Fibroblast of lung (primary cell): ENCODE measurements around the gene MYOZ1. TPM values are rescaled to one million over a fixed set of nuclear protein-coding genes. Genes with fewer than 3 reads are reported as not detected.
"Not testable (repeated sequence)": the region's sequence is repeated elsewhere in the genome, so short reads cannot be mapped to it uniquely, and the experiment has no call there.

ENCODE experiments used
- DNase-seq, 2 donors: peaks; one replicate each; pipeline versions ENCODE4 v3.0.0 to v3.0.0-alpha.2; 2010; ENCODE audit warnings: low read depth in 2 of 2
- H2AFZ ChIP-seq: 2 replicates; pipeline ENCODE4 v1.5.1; 2012; ENCODE audit warnings: low read length, control low read depth, inconsistent platforms
- H3K27ac ChIP-seq: 2 replicates; pipeline ENCODE4 v1.5.1; 2011; ENCODE audit warnings: low read length, control low read depth; ENCODE audit not compliant: insufficient read depth
- H3K27me3 ChIP-seq: 2 replicates; pipeline ENCODE4 v1.5.1; 2011; ENCODE audit warnings: mild to moderate bottlenecking, low read length; ENCODE audit not compliant: control insufficient read depth, insufficient read depth
- H3K36me3 ChIP-seq: 2 replicates; pipeline ENCODE4 v1.5.1; 2011; ENCODE audit warnings: low read length; ENCODE audit not compliant: control insufficient read depth, insufficient read depth
- H3K4me1 ChIP-seq: 2 replicates; pipeline ENCODE4 v1.5.1; 2011; ENCODE audit warnings: low read length; ENCODE audit not compliant: control insufficient read depth, insufficient read depth; ENCODE audit errors: extremely low read depth
- H3K4me2 ChIP-seq: 2 replicates; pipeline ENCODE4 v1.5.1; 2011; ENCODE audit warnings: low read length, control low read depth; ENCODE audit not compliant: insufficient read depth; ENCODE audit errors: extremely low read depth
- H3K4me3 ChIP-seq, 4 experiments: fragments of 200-600 bp in 1 of 4; sonication (generic) in 1 of 4; replicated peaks in 1 of 4; 2 replicates each; pipeline ENCODE4 v1.5.1; 2011 to 2016; ENCODE audit warnings: low read length in 4 of 4, low read depth in 3 of 4, mild to moderate bottlenecking in 3 of 4, control low read depth in 2 of 4, inconsistent platforms in 1 of 4, mixed read lengths in 1 of 4; ENCODE audit not compliant: insufficient read depth in 1 of 4; ENCODE audit errors: control extremely low read depth in 1 of 4
- H3K79me2 ChIP-seq: 2 replicates; pipeline ENCODE4 v1.5.1; 2012; ENCODE audit warnings: mild to moderate bottlenecking, low read length, inconsistent platforms; ENCODE audit not compliant: control insufficient read depth, insufficient read depth
- H3K9ac ChIP-seq: 2 replicates; pipeline ENCODE4 v1.5.1; 2011; ENCODE audit warnings: mild to moderate bottlenecking, low read length, control low read depth; ENCODE audit not compliant: insufficient read depth
- H3K9me3 ChIP-seq: 2 replicates; pipeline ENCODE4 v1.5.1; 2012; ENCODE audit warnings: low read depth, low read length; ENCODE audit not compliant: control insufficient read depth, insufficient read depth
- H4K20me1 ChIP-seq: 2 replicates; pipeline ENCODE4 v1.5.1; 2011; ENCODE audit warnings: low read length; ENCODE audit not compliant: control insufficient read depth, insufficient read depth; ENCODE audit errors: extremely low read depth
- CTCF ChIP-seq, 2 donors: IDR thresholded peaks in 1 of 2; conservative IDR thresholded peaks in 1 of 2; 1 replicate in 1 of 2; 2 replicates in 1 of 2; pipeline ENCODE4 v1.5.1; 2011 to 2012; ENCODE audit warnings: low read length in 2 of 2, control low read depth in 1 of 2, inconsistent platforms in 1 of 2, low read depth in 1 of 2, mild to moderate bottlenecking in 1 of 2
- EZH2 ChIP-seq: IDR thresholded peaks from 2 replicates; pipeline ENCODE4 v1.5.1; 2012; ENCODE audit warnings: low read length, control low read depth, mild to moderate bottlenecking; ENCODE audit errors: missing control alignments
- polyA plus RNA-seq, 2 donors: library from polyadenylated mRNA; depleted of rRNA in 1 of 2; stranded (reverse) in 1 of 2; unstranded in 1 of 2; fragments of >200 nt; gene quantifications; 2 replicates each; pipeline ENCODE4 v1.2.1, GENCODE V29; 2011 to 2012; ENCODE audit warnings: missing spikeins in 1 of 2
- total RNA-seq: library from RNA; depleted of rRNA; stranded (reverse); fragments of >200 nt; gene quantifications from 2 replicates; pipeline ENCODE4 v1.2.1, GENCODE V29; 2014

Gene MYOZ1
- total and polyA plus RNA-seq, 2 donors (not counting 1 experiment from before 2014, with no cell fraction given), result 0.12 to 0.17 TPM

- no peaks in the 10 kb centered on the region for H3K79me2 ChIP-seq
- peak overlapping the region; percentile 86 for H3K9ac ChIP-seq
- no peaks in the 10 kb centered on the region for H3K27me3 ChIP-seq
- DNase-seq, result peak; percentile 96 to 98
- H2AFZ ChIP-seq, result peak overlapping the region; percentile 95
- no peaks in the 10 kb centered on the region for H4K20me1 ChIP-seq
- H3K27ac ChIP-seq, result peak overlapping the region; percentile 85
- TF ChIP-seq EZH2 (no peak), CTCF (conservative IDR thresholded peaks at IDR 0.05 in 1 of 2, IDR thresholded peaks at IDR 0.05 in 1 of 2; ENCODE audit: low read depth in 1 of 2, low read length in 2 of 2) (no peak)
- H3K9me3 ChIP-seq, result no peaks in the 10 kb centered on the region
- H3K36me3 ChIP-seq, result no peaks in the 10 kb centered on the region
- H3K4me1 ChIP-seq, result peaks cover 6% of the 10 kb centered on the region
- H3K4me3 ChIP-seq, result peak overlapping the region; percentile 79 to 95 (median 88)
- H3K4me2 ChIP-seq, result peak overlapping the region; percentile 88
These were observed 15.2 kb downstream of the MYOZ1 start for GRCh38 chr10:73625884-73626752.

GRCh38 chr10:73625004-73625883, 16.0 kb downstream of the MYOZ1 start:
- H3K4me2 ChIP-seq, result peak overlapping the region; percentile 92
- DNase-seq, result peak; percentile 25 to 42
- H3K36me3 ChIP-seq, result no peaks in the 10 kb centered on the region
- H4K20me1 ChIP-seq, result no peaks in the 10 kb centered on the region
- peak overlapping the region; percentile 79 to 95 (median 88) for H3K4me3 ChIP-seq
- no peaks in the 10 kb centered on the region for H3K9me3 ChIP-seq
- H3K4me1 ChIP-seq, result peaks cover 6% of the 10 kb centered on the region
- no peaks in the 10 kb centered on the region for H3K27me3 ChIP-seq
- peak overlapping the region; percentile 67 for H3K9ac ChIP-seq
- H3K27ac ChIP-seq, result peak overlapping the region; percentile 78
- peak overlapping the region; percentile 96 for H2AFZ ChIP-seq
- H3K79me2 ChIP-seq, result no peaks in the 10 kb centered on the region
- TF ChIP-seq EZH2, result no peak
- no peak for TF ChIP-seq CTCF (conservative IDR thresholded peaks at IDR 0.05 in 1 of 2, IDR thresholded peaks at IDR 0.05 in 1 of 2; ENCODE audit: low read depth in 1 of 2, low read length in 2 of 2)

- H3K79me2 ChIP-seq, result no peaks in the 10 kb centered on the region
- H2AFZ ChIP-seq, result no peak overlapping the region
- H3K9me3 ChIP-seq, result no peaks in the 10 kb centered on the region
- no peak for DNase-seq
- no peak overlapping the region for H3K4me2 ChIP-seq
- no peak overlapping the region for H3K27ac ChIP-seq
- TF ChIP-seq EZH2 (no peak), CTCF (conservative IDR thresholded peaks at IDR 0.05 in 1 of 2, IDR thresholded peaks at IDR 0.05 in 1 of 2; ENCODE audit: low read depth in 1 of 2, low read length in 2 of 2) (no peak)
- H3K4me3 ChIP-seq, result no peak overlapping the region
- no peaks in the 10 kb centered on the region for H3K27me3 ChIP-seq
- H3K36me3 ChIP-seq, result no peaks in the 10 kb centered on the region
- no peak overlapping the region for H3K9ac ChIP-seq
- no peaks in the 10 kb centered on the region for H4K20me1 ChIP-seq
- H3K4me1 ChIP-seq, result peaks cover 6% of the 10 kb centered on the region
These were observed 18.2 kb downstream of the MYOZ1 start for GRCh38 chr10:73623056-73623455.

GRCh38 chr10:73620974-73621373, 20.3 kb downstream of the MYOZ1 start:
- not testable (repeated sequence) for H4K20me1 ChIP-seq, H3K4me3 ChIP-seq, H3K9ac ChIP-seq, H2AFZ ChIP-seq, H3K79me2 ChIP-seq, H3K27me3 ChIP-seq, H3K9me3 ChIP-seq, H3K4me2 ChIP-seq, H3K27ac ChIP-seq, H3K4me1 ChIP-seq, DNase-seq, H3K36me3 ChIP-seq
